HG03045 (cell line): ENCODE measurements around the gene CDK4.

Experiments
- ATAC-seq: cut with Tn5 transposase; IDR thresholded peaks from one replicate; pipeline ENCODE4 v1.9.1; 2021; ENCODE audit warnings: mild to moderate bottlenecking, moderate library complexity; ENCODE audit not compliant: unreplicated experiment

The CDK4 gene

DNA sequence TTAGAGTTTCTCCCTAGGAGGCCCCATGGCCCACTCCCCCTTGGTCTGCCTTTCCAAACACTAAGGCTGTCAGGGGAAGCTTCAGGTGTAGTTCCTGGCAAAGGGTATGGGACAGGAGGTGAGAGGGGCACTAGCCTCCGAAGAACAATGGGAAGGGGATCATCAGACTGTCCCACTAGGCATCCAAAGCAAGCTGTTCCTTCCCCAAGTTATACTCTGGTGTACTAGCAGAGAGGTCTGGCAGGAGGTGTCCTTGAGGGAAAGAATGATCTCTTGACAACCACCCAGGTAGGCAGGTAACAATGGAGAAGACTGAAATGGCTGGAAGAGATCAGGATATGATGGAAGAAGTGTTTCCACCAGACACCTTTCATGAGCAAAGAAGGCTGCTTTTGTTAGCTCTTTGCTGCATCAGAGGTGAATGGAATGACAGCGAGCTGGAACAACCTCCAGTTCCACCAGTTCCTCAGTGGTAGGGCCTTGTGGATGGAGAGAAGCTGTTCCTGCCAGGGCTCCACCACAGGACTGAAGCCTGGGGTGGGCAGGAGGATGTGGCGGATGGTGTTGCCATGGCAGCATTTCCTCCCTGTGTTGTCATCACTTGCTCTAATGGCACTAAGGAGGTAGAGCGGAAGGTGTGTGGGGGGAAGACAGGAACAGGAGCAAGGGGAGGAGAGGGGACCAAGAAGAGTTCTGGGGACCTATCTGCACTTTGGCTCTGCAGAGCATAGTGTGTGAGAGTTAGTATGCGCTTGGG is 11.3 kb downstream of the CDK4 start:
- ATAC-seq = no peak

DNA sequence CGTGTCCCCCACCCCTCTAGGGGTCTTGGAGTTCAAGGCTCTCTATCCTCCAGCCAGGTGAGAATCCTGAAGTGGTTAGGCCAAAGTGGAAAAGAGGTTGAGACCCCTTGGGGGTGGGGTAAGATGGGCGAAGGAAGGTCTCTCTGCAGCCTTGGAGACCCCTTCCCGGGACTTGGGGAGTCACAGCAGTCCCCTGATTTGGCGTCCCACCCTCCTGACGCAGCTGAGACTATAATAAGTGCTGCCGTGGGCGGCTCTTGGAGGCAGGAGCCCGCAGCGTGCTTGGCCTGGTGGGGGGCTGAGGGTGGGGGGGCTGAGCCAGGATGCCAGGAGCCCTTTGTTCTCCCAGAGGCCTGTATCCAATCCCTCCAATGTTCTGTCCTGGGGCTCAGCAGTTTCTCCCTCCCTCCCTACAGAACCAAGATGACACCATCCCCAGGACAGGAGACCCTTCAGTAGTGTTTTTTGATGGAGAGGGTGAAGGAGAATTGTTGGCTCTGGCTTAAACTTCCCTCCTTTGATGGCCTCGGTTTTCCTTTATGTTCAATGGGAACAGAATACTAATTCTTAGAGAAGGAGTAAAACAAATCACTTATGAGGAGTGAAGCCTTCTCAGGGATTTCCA is 12.1 kb downstream of the CDK4 start:
- ATAC-seq = no peak

DNA sequence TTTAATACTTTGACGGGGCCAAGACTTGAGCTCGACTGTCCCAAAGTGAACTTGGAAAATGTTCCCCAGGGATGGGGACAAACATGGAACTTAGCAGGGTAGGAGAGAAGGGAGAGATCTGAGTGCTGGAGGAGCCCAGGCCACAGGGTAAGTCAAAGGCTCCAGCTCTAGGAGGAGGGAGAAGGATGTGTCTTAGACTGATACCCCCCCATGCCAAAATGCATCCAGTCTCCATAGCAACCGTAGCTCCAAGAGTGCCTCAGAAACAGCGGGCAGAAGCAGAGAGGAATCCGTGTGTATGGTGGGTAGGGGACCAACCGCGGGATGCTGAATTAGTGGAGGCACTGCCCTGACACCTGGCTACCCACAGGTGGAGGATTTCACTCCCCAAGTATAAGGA is 12.7 kb downstream of the CDK4 start:
- no peak for ATAC-seq

DNA sequence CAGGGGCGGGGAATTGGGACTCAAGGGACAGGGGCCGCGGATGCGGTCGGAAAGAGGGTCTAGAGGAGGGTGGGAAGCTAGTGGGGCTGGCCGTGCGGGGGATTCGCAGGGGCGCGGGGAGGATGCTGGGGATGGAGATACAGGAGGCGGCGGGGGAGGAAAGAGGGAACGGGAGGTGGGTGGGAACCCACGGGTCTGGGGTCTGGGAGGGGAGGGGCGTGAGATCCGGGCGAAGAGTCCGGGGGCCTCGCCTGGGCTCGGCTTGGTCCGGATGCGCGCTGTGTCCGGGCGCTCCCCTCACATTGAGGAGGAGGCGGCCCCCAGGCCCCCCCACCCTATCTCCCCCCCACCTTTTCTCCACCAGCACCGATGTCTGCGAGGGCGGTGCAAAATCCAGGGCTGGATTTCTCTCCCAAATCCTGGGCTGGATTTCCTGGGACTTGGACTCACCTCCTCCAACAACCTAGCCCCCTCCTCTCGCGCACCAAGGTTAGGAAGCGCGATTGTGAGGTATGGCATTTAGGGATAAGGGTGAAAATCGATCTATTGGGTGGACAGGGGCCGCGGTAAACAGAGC is 13.4 kb downstream of the CDK4 start, which contains the start of gene AGAP2:
TSS of gene AGAP2 (minus strand) at position 82 of the 577 bp plus-strand sequence. CDS start 496 bp downstream, outside the sequence.
- ATAC-seq = no peak

DNA sequence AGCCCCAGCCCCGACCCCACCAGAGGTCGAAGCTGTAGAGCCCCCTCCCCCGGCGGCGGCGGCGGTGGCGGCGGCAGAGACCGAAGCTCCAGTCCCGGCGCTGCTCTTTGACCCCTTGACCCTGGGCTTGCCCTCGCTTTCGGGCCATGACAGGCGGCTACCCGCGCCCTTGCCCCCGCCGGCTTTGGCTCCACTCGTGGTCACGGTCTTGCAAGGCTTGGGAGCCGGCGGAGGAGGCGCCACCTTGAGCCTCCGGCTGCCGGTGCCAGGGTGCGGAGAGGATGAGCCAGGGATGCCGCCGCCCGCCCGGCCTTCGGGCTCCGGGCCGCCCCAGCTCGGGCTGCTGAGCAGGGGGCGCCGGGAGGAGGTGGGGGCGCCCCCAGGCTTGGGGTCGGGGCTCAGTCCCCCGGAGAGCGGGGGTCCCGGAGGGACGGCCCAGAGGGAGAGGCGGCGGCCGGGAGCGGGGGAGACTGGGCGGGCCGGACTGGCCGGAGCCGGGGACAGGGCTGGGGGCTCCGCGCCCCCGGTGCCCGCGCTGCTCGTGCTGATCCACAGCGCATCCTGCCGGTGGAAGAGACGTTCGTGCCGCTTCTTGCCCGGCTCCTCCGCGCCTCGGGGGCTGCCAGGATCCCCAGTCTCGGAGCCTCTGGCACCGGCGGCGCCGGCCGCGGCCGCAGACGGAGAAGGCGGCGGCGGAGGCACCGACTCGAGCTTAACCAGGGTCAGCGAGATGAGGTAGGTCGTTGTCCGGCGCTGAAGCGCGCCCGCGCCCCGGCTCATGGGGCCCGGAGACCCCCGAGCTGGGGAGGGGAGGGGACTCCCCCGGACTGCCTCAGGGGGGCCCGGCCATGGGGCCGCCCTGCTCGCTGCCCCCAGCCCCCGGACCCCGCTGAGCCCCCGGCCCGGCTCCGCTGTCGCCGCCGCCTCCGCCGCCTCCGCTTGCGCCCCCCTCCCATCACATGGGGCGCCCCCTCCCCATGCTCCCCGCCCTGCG is 14.3 kb downstream of the CDK4 start:
- no peak for ATAC-seq

DNA sequence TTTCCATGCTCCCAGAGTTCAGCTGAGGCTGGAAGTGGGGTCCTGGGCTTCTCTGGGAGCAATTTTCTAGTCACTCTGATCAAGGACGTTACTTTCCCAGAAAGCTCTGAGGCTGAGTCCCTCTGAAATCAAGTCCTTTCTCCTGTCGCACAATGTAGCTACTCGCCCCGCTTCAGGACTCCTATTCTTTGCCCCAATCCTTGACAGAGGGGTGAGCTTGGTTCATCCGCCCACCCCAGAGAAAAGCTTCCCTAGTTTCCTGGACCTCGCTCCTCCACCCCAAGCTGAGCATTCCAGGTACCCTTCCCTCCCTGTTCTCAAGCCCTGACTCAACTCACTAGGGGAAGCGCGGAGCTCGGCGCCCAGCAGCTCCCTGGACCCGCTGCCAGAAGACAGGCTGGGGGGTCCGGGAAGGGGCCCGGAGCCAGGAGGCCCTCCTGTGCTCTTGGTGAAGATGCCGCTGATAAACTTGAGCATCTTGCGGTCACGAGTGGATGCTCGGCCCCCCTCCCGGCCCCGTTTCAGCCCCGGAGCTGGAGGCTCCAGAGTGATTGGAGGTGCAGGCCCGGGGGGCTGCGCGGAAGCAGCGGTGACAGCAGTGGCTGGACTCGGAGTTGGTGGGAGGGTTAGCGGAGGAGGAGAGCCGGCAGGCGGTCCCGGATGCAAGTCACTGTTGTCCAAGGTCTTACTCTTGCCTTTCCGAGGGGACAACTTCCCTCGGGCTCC is 15.2 kb downstream of the CDK4 start:
- no peak for ATAC-seq

DNA sequence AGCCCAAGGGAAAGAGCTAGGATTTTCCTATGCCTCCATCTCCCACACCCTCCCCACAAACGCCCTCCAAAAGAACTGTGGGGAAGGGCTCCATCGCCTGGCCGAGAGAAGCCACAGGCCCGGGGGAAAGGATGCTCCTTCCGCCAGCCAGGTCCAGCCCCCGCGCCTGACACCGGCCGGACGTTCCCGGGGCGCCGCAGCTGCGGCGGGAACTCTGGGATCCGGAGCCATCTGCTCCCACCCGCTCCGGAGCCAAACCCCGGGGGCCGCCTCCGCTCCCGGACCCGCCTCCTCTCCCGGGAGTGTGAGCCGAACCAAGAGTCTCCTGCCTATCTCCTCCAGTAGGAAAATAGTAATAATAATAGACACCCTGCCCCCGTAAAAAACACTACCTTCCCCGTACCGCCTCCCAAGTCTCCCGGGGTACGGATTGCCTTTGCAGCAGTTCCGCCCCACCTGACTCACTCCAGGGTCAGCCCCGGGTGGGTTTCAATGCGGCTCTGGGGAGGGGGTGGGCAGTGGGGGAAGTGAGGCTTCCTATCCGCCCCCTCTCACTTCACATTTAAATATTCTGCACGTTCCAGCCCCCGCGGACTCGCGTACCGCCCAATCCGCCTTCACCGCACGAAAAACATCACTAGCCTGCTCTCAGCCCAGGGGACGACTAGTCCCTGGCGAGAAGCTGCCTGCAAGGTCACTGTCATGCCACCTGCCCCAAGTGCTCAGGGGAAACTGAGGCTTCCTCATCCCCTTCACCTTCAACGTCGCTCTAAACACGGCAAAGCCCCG is 16.0 kb downstream of the CDK4 start:
- no peak for ATAC-seq

DNA sequence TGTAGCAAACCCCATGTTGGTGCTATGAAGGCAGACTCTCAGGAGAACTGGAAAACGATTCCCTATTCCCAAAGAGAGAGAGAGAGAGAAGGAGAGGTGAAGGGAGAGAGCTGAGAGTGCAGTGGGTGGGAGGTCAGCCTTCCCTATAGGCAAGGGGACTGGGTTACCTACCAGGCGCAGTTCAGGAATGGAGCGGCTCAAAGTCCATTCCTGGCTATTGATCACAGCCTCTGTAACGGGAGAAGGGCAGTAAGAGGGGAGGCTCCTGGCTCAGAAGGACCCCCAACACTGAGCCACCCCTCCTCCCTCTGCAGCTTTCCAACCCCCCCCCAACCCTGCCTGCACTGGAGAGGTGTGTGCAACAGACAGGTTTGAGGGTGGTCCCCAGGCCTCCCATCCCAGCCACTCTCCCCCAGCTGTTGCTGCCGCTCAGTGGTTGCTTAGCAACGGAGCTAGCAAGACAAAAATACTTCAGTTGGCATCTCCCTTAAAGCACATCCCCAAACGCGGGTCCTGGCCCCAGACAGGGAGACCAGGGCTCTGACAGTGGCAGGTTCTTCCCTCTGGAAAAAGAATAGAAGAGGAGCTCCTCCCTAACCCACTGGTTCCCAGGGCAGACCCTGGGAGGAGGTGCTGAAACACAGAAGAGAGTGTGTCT is 16.8 kb downstream of the CDK4 start:
- ATAC-seq = no peak

DNA sequence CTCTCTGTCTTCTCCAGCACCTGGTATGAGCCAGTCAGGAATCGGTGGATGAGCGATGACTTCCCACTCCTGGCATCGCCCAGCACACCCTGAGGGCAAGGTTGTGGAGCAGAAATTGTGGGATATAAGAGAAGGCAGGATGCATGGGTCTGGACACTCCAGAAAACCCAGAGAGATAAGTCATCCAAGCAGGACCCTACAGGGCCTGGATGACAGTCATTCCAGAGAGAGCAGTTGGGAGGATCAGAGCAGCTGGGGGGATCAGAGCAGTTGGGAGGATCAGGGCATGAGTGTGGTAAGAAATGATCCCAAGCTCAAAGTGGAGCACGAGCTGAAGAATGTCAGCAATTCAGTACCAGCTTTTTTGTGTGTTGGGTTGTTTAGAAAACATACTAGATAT is 17.5 kb downstream of the CDK4 start:
- no peak for ATAC-seq

DNA sequence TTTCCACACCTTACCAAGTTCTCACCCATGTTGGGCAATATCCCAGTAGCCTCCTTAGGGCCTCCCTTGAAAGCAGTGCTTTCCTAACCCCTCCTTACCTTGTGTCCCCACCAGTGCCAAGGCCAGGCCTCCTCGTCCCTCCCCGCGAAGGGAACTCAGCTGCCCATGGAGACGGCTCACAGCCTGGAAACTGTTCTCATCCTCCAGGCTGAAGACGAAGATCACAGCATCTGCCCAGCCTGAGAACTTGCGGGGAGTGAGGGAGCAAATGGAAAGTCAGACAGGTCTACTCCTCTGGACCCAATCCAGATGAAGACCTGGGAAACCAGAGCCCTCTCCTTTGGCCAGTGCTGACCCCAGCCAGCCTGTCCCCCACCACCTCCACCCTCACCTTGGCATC is 18.2 kb downstream of the CDK4 start:
- ATAC-seq = no peak

DNA sequence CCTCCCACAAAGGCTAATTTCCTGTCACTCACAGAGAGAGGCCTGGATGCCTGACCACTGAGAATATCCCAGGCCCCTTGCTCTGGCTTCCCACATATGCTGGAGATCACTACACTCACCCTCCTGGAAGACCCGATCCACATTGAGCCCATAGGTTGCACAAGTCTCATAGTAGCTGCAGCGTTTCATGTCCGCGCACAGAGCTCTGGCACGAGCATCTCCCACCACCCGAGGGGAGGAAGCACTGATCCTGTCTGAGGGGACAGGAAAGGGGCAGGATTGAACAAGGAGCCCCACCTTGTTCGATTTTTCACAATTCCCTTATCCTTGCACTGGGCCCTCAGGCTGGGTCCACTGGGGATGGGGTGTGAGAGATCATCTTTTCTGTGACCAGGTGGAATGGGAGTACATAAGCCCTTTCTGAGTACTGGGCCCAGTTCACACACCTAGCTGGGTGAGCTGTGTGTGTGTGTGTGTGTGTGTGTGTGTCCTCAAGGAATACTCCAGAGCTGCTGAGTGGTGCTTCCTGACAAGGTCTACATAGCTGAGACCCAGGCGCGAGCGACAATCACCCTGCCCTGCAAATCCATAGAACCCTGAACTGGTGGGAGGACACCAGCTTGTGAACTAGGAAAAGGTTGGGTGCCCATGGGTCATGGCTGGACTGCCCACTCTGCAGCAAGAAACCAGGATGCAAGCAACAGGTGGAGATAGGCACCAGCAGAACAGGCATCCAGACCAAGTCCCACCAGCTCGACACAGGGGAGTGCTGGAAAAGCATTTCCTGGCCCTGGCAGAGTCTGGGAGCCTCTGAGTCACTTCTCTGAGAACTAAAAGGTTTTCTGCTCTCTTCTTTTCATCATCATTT is 19.1 kb downstream of the CDK4 start:
- ATAC-seq = no peak

DNA sequence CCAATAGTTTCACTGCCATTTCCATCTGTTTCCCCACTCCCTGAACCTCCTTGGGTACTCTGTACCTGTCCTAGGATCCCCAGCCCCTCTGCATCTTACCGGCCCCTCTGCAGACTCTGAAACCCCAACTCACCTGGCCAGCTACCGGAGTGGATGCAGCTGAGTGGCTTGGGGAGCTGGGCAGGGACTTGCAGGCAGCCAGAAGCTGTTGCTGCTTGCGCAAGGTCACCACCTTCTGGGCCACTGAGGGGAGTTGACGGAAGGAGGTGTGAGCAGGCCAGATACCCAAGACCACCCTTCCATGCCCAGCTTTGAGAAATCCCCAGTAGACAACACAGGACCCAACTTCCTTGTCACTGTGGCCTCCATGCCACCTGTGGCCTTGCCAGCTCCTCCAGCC is 19.8 kb downstream of the CDK4 start:
- no peak for ATAC-seq

DNA sequence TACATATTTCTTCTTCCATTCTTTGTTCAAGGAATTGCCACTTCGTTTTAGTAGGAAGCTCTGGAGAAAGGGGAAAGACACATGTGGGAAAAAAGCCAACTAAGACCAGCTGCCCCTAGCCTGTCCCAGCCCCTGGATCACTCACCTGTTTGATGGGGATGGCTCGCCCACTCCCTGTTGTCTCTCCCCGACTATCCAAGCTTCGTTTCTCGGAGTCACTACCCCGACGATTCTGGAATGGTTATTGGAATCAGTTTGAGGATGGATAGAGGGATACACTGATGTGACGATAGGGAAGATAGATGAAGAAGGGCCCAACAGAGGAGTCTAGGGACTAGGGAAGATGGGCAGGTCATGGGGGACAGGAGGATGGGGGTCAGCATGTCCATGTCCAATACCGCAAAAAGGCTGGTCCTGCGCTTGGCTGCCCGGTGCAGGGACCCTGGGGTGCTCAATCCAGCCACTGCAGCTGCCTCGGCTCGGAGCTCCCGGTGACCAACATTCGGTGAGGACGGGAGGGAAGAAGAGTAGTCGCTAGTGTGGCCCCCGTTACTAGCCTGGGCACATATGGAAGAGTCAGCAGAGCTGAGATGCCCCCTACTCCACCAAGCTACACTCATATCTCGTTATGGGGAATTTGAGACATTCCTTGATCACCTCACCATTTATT is 20.6 kb downstream of the CDK4 start:
- no peak for ATAC-seq

DNA sequence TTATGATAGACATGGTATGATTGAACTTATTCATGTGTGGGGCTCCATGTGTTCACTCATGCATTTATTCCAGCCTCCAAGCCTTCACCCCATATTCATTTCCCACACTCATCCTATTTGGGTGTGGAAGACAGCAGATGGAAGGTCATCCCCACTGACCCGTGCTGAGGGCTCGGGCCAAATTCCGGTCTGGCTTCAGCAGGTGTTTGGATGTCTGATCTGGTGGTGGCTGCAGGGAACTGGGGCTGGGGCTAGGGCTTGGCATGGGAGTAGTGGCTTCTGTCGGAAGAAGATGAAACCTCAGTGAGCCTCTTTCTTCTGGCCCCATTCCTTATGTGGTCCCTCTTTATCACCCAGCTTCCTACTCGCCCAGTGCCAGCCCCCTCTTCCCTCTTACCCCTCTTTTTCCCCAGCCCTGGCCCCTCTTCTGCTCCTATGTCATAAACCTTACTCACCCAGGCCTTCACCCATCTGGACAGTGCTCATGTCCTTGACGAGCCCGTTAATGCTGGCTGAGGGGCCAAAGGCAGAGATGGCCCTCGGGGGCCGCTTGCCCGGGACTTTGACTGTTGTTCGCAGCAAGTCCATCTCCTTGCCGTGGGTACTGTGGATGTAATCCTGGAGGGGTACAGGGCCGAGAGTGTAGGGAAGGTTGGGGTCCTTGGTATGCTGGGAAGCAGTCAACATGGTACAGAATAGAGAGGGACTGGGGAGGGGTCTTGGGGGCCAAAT is 21.6 kb downstream of the CDK4 start:
- ATAC-seq = no peak

DNA sequence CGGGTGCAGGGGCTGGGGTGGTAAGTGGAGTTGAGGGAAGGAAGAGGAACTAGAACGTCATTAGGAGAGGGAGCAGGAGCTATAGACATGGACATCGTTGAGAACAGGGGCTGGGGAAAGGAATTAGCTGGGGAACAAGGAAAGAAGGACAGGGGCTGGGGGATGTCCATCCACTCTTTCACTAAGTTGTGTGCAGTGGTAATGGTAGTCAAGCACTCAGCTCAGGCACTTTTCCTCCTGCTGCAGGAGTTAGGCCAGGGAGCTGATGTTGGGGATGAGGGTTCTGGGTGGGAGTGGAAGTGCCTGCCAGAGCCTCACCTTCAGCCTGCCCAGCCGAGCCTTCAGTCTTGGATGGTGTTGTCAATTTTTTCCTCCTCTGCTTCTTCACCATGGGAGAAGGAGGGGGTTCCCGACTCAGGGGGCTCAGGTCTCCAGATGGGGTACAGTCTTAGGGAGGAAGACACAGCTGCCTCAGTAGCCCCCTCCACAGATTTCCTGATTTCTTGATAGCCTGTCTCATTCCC is 22.7 kb downstream of the CDK4 start:
- ATAC-seq = no peak

DNA sequence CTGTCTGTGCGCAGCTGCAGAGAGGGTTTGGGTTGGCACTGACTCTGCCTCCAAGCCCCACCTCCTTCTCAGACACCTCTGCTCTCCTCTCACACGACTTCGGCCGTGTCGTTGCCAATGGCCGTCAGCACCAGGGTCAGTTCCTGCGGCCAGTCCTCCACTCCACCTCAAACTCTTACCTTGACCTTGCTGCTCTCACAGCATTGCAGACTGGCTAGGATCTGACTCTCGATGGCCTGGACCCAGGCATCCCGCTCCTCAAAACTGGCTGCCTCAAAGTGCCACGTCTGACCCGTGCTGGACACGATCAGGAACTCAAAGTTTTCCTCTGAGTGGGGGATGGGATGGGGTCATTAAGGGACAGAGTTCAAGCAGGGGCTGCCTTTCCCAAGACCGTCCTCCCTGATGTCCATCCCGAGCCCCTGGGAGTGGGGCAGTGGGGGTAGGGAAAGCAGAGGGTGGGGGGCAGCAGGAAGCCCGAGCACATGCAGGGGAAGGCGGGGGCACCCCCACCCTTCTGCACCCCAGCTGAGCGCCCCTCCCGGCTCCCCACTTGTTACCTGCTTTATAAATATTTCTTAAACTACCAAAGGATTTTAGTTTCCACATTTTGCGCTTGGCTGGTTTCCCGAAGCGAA is 24.2 kb downstream of the CDK4 start:
- no peak for ATAC-seq
